Heart right ventricle (tissue), 16 donors: ENCODE measurements around the gene TOX2. TPM values are rescaled to one million over a fixed set of nuclear protein-coding genes. Genes with fewer than 3 reads are reported as not detected.

Experiments
- ATAC-seq, 8 donors: fragments of 200-7000 bp; cut with Tn5 transposase; one replicate each; pipeline ENCODE4 v1.9.1; 2020; ENCODE audit warnings: mild to moderate bottlenecking in 8 of 8, moderate library complexity in 8 of 8, moderate number of reproducible peaks in 1 of 8
- DNase-seq, 2 donors: peaks; one replicate each; pipeline ENCODE4 v3.0.0-alpha.2; 2020
- H3K27ac ChIP-seq, 10 donors: fragments of 200-600 bp; sonication (generic) in 2 of 10; one replicate each; pipeline versions ENCODE4 v1.5.0 to v1.8.0; 2020 to 2022; ENCODE audit warnings: mild to moderate bottlenecking in 3 of 10
- H3K27me3 ChIP-seq, 7 donors: fragments of 200-600 bp; one replicate each; pipeline ENCODE4 v1.8.0; 2021 to 2022; ENCODE audit warnings: mild to moderate bottlenecking in 2 of 7
- H3K36me3 ChIP-seq, 9 donors: fragments of 200-600 bp; sonication (generic) in 1 of 9; one replicate each; pipeline versions ENCODE4 v1.5.0 to v1.8.0; 2020 to 2022; ENCODE audit warnings: mild to moderate bottlenecking in 2 of 9
- H3K4me1 ChIP-seq, 9 donors: fragments of 200-600 bp; sonication (generic) in 1 of 9; one replicate each; pipeline versions ENCODE4 v1.5.0 to v1.8.0; 2020 to 2022; ENCODE audit warnings: mild to moderate bottlenecking in 4 of 9
- H3K4me3 ChIP-seq, 10 donors: fragments of 200-600 bp; sonication (generic) in 2 of 10; one replicate each; pipeline versions ENCODE4 v1.5.0 to v1.8.0; 2020 to 2022; ENCODE audit warnings: mild to moderate bottlenecking in 7 of 10, moderate library complexity in 2 of 10
- H3K9me3 ChIP-seq, 11 donors: fragments of 200-600 bp in 10 of 11; sonication (generic) in 2 of 11; one replicate each; pipeline versions ENCODE4 v1.5.0 to v1.8.0; 2013 to 2022; ENCODE audit warnings: mild to moderate bottlenecking in 2 of 11, control low read depth in 1 of 11, moderate library complexity in 1 of 11
- WGBS, 2 donors: extraction: QIAGEN DNeasy Blood & Tissue Kit; methylation state at CpG; one replicate each; pipeline ENCODE4 v1.1.7; 2013; ENCODE audit warnings: inconsistent platforms in 1 of 2; 5-methylcytosine and 5-hydroxymethylcytosine counted together
- intact Hi-C, 10 donors: fragments of 100-400 bp; cut with DNase I; formaldehyde crosslinking; loops; one replicate each; pipeline versions ENCODE4 v1.11.1 to v1.14.2; 2022
- polyA plus RNA-seq, 2 donors: library from polyadenylated mRNA; stranded (reverse); fragments of 200-250 nt; gene quantifications; one replicate each; pipeline ENCODE4 v1.2.3, GENCODE V29; 2013
- total RNA-seq, 10 donors: library from RNA; stranded (reverse); fragmentation: NEBNext Ultra II Directional in 3 of 10; extraction: Animal tissue kit (Norgen Biotek cat#: 25700) in 3 of 10; gene quantifications; one replicate each; pipeline versions ENCODE4 v1.2.1 to v1.2.4, GENCODE V29; 2021 to 2023
- TF ChIP-seq, protein P1 (sequence below), 9 donors: fragments of 200-600 bp; sonication (generic) in 2 of 9; IDR thresholded peaks; one replicate each; pipeline versions ENCODE4 v1.5.0 to v1.8.0; 2021 to 2022; ENCODE audit warnings: antibody characterized with exemption in 9 of 9, mild to moderate bottlenecking in 5 of 9, moderate library complexity in 1 of 9
- donor health status: Arrhythmogenic right ventricular cardiomyopathy.
- donor health status: ischemic (EF 13 %, LVEDD 7.1; RV severe dilation, severe dysfunction).
- donor health status: healthy with polysubstance abuse.
- donor health status: DM: no; HTN: yes; CAD: no.
- donor health status: DM: no; HTN: no; CAD: no.
- donor health status: ischemic (EF 25% LVEDD 6.9; RV normal size, moderate dysfunction).
- donor health status: ischemic (EF 25% LVEDD 5.7; RV mildly dilated, moderate dysfunction).
- donor health status: healthy.
- donor health status: DM: yes; HTN: yes; CAD: no.
- donor health status: Ischemic cardiomyopathy.
- donor health status: ischemic (EF 35%, LVEDD 5.7; RV mildly dilated, moderate dysfunction).
- donor health status: nonischemic (EF 11% LVEDD 7.7; RV severe dilation, severe dysfunction).
- donor health status: DM: yes; HTN: yes; CAD: no.
- donor health status: PGD.
- donor health status: ischemic (EF 29% LVEDD 5.4; RV normal size, mild dysfunction).
- donor health status: nonischemic (EF 23%, LVEDD 6.1; RV moderate dilation, normal function).

Gene TOX2
- total and polyA plus RNA-seq, 12 donors = 0.25 to 2.0 (median 1.1) TPM

DNA sequence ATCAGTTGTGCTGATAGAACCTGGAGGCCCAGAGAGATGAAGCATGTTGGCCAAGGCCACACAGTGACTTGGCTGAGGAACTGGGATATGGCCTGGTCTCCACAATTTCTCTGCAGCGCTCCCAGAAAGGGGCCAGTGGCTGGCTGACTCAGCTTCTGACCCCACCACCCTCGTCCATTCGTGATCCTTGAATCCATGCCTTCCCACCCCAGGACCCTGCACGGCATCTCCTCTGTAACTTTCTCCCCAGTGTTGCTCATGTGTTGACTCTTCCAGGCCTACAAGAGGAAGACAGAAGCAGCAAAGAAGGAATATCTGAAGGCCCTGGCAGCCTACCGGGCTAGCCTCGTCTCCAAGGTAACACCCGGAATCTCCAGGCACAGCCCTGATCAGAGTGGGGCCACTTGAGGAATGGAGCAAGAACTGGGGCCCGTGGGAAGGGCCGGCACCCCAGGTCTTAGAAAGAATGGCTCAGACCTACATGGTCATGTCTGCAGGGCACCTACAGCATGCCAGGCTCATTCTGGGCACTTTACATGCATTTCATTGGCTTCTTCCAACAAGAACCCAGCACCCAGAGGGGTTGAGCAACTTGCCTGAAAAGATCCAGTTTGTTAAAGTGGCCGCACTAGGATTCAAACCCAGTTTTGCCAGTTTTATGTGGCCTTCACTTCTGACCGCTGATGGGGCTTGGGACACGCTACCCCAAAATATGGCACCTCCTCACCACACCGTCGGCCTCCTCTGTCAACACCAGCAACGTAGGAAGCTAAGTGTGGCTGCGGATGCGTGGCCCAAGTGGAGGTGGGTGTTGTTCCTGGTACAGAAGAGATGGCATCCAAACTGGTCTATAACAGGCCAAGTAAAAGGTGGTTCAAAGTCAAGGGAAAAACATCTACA, 150.1 kb downstream of the TOX2 start:
- intact Hi-C loops = no loop called here
- H3K27ac ChIP-seq = no peak overlapping the region
- TF ChIP-seq, protein P1, sequence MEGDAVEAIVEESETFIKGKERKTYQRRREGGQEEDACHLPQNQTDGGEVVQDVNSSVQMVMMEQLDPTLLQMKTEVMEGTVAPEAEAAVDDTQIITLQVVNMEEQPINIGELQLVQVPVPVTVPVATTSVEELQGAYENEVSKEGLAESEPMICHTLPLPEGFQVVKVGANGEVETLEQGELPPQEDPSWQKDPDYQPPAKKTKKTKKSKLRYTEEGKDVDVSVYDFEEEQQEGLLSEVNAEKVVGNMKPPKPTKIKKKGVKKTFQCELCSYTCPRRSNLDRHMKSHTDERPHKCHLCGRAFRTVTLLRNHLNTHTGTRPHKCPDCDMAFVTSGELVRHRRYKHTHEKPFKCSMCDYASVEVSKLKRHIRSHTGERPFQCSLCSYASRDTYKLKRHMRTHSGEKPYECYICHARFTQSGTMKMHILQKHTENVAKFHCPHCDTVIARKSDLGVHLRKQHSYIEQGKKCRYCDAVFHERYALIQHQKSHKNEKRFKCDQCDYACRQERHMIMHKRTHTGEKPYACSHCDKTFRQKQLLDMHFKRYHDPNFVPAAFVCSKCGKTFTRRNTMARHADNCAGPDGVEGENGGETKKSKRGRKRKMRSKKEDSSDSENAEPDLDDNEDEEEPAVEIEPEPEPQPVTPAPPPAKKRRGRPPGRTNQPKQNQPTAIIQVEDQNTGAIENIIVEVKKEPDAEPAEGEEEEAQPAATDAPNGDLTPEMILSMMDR (IDR thresholded peaks at IDR 0.05) = no peak
- peaks cover 0 to 16% (median 0%) of the 10 kb centered on the region in 9 donors for H3K4me1 ChIP-seq
- H3K27me3 ChIP-seq = peaks cover 0 to 6% (median 0%) of the 10 kb centered on the region in 7 donors
- no peak overlapping the region for H3K4me3 ChIP-seq
- WGBS, 2 donors = 89 to 94% methylated on average over 17 of the region's 17 CpGs
- H3K9me3 ChIP-seq = peaks cover 0 to under 1% (median 0%) of the 10 kb centered on the region in 11 donors
- H3K36me3 ChIP-seq = no peaks in the 10 kb centered on the region
- DNase-seq (no peak), ATAC-seq (no peak)

- Histone ChIP-seq H3K27ac (no peak overlapping the region), H3K36me3 (no peaks in the 10 kb centered on the region), H3K9me3 (no peaks in the 10 kb centered on the region), H3K4me3 (no peak overlapping the region), H3K27me3 (peaks cover 0 to 6% (median 0%) of the 10 kb centered on the region in 7 donors), H3K4me1 (peaks cover 0 to 23% (median 0%) of the 10 kb centered on the region in 9 donors)
- ATAC-seq (peak in 1 of 8 donors; percentile 34), DNase-seq (no peak)
- intact Hi-C loops = no loop called here
- TF ChIP-seq, protein P1 (IDR thresholded peaks at IDR 0.05) = no peak
- WGBS, 2 donors = 92 to 95% methylated on average over 20 of the region's 20 CpGs
Measured at GRCh38 chr20:44065401-44066340, 151.0 kb downstream of the TOX2 start.

DNA sequence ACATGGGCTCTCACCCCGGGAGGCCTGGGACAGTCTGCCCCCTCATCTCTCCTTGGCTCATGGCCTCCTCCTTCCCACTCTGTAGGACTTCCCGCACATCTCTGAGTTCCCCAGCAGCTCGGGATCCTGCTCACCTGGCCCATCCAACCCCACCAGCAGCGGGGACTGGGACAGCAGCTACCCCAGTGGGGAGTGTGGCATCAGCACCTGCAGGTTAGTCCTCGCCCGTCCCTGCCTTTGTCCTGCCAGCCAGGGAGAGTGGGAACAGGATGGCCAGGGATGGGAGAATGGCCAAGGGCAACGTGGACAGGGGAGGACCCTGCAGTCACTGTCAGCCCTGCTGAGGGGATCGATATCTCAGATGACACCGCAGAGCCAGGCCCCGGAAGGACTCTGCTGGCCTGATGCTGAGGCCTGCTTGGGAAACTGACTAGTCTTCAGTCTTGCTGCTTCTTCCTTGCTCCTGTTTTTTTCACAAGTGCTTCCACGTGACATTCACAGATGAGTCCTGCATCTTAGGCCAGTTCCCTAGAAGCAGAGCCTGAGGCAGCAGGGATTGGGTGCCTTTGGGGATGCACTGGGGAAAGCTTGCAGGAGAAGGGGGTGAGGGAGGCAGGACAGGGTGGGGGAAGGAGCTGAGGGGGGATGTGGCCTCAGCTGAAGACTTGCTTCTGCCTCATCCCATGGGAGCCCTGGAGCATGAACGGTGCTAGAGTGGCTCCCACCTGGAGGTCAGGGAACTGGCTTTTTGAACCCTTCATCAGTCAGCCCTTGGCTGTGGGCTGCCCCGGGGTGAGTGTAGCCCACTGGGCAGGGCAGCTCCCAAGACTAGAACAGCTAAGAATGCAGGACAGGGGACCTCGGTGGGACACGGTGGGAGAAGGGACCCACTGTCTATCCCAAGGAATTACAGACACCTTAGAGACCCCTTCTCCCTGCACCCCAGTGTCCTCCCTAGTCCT, 152.3 kb downstream of the TOX2 start:
- H3K4me1 ChIP-seq = peaks cover 0 to 26% (median 0%) of the 10 kb centered on the region in 9 donors
- no peak for DNase-seq
- H3K27ac ChIP-seq = no peak overlapping the region
- 85 to 90% methylated on average over 15 of the region's 15 CpGs for WGBS, 2 donors
- intact Hi-C loops = no loop called here
- TF ChIP-seq, protein P1 (IDR thresholded peaks at IDR 0.05) = no peak
- peaks cover 0 to 6% (median 0%) of the 10 kb centered on the region in 7 donors for H3K27me3 ChIP-seq
- H3K9me3 ChIP-seq = no peaks in the 10 kb centered on the region
- H3K4me3 ChIP-seq = no peak overlapping the region
- peak in 1 of 8 donors; percentile 23 for ATAC-seq
- no peaks in the 10 kb centered on the region for H3K36me3 ChIP-seq
